Activated B cell treated with CpG ODN at 0.5 μM for 24 hours (primary cell): ENCODE results near the gene TTK. TPM values are rescaled to one million over a fixed set of nuclear protein-coding genes. Genes with fewer than 3 reads are reported as not detected.

ENCODE experiments used
- ATAC-seq: fragments of 200-7000 bp; cut with Tn5 transposase; one replicate; pipeline ENCODE4 v1.10.0; 2021; ENCODE audit warnings: low read depth, mild to moderate bottlenecking, moderate library complexity
- CTCF ChIA-PET: fragments of 350-600 bp; sonication (Branson Sonifier 250); formaldehyde crosslinking; loops from one replicate; lab custom pipeline; 2021; ENCODE audit warnings: antibody characterized with exemption; lab: Charles Lee
- POLR2A ChIA-PET: fragments of 350-600 bp; sonication (Branson Sonifier 250); formaldehyde crosslinking; loops from one replicate; lab custom pipeline; 2021; ENCODE audit warnings: antibody characterized with exemption; lab: Charles Lee
- DNase-seq: peaks from one replicate; pipeline ENCODE4 v3.0.0; 2022
- H3K27ac Mint-ChIP-seq: one replicate; pipeline ENCODE4 v1.8.0; 2020; ENCODE audit warnings: mixed read lengths
- H3K27me3 Mint-ChIP-seq: one replicate; pipeline ENCODE4 v1.8.0; 2021; ENCODE audit warnings: mixed read lengths
- H3K36me3 Mint-ChIP-seq: one replicate; pipeline ENCODE4 v1.8.0; 2021; ENCODE audit warnings: low read depth, mixed read lengths
- H3K4me1 Mint-ChIP-seq: one replicate; pipeline ENCODE4 v1.8.0; 2021; ENCODE audit warnings: mixed read lengths
- H3K4me3 Mint-ChIP-seq: one replicate; pipeline ENCODE4 v1.8.0; 2020; ENCODE audit warnings: mild to moderate bottlenecking, mixed read lengths
- H3K9me3 Mint-ChIP-seq: one replicate; pipeline ENCODE4 v1.8.0; 2020; ENCODE audit warnings: mixed read lengths
- intact Hi-C: fragments of 100-400 bp; cut with micrococcal nuclease; formaldehyde crosslinking; loops from one replicate; pipeline ENCODE4 v1.15.1; 2024
- total RNA-seq: library from RNA; stranded (reverse); gene quantifications from 2 replicates; pipeline ENCODE4 v1.2.3, GENCODE V29; 2022
- TF ChIP-seq, protein P1 (sequence below): fragments of 200-600 bp; IDR thresholded peaks from one replicate; pipeline ENCODE4 v1.8.0; 2022; ENCODE audit warnings: antibody characterized with exemption, mild to moderate bottlenecking

TTK gene
- 1.9 and 2.3 TPM in 2 replicates for total RNA-seq

DNA sequence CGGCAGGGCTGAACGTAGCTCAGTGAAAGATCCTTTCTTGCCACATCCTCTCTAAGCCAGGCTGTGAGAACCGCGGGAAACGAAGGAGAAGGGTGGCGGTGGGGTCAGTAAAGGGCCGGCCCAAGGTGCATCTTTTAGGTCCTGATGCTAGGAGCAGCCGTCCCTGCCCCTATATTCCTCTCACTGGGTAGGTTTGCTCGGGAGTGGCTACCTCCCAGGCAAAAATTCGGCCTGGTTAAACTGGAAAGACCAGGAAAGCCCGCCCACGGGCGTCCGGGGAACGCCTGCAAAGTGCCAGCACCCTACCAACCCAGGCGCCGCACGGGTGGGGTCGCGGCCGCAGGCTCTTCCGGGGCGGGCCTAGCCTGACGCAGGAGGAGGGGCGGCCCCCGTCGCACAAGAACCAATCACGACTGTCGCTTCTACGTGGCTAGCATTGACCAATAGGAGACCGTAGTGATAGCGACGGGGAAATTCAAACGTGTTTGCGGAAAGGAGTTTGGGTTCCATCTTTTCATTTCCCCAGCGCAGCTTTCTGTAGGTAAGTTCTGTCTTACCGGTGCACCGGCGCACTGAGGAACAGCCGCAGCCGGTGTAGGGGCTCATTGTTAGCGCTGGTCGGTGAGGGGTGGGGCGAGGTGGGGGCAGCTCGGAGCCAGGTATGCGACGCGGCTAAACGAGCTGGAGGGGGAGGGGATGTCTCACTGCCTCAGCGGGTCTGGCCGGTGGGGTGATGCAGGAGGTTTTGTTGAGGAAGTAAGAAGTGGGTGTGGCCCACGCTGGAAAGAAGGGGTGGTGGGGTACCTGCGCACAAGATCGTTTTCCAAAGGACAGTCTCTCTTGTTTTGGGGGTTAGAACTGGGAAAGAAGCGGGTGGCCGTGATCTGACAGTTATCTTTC lies at the start of gene TTK:
Gene TTK, plus strand, starts transcription at position 477 of the 900 bp plus-strand sequence. CDS start 1,195 bp downstream, outside the sequence.
- Mint-ChIP-seq H3K27ac (peak within 1 kb of the TSS; percentile 86), H3K27me3 (no peaks in the 10 kb centered on the region), H3K4me3 (peak within 1 kb of the TSS; percentile 93), H3K4me1 (peaks cover 20% of the 10 kb centered on the region), H3K9me3 (no peaks in the 10 kb centered on the region), H3K36me3 (no peaks in the 10 kb centered on the region)
- DNase-seq (peak; percentile 82), ATAC-seq (peak; percentile 100)
- ChIA-PET POLR2A (interaction anchor here (1.0 to 1.2 kb wide), 3 partner anchors 102 to 1749 kb away, joined by 3 to 10 read pairs (median 5); partner anchors contain the start of gene BCKDHB), CTCF (no interaction called here)
- intact Hi-C loops: loop anchor here (1.0 to 5.0 kb wide), 9 partner anchors 56 to 1748 kb away; partner anchors contain the start of genes BCKDHB, HMGN3, IRAK1BP1 and LCA5
- TF ChIP-seq, protein P1, sequence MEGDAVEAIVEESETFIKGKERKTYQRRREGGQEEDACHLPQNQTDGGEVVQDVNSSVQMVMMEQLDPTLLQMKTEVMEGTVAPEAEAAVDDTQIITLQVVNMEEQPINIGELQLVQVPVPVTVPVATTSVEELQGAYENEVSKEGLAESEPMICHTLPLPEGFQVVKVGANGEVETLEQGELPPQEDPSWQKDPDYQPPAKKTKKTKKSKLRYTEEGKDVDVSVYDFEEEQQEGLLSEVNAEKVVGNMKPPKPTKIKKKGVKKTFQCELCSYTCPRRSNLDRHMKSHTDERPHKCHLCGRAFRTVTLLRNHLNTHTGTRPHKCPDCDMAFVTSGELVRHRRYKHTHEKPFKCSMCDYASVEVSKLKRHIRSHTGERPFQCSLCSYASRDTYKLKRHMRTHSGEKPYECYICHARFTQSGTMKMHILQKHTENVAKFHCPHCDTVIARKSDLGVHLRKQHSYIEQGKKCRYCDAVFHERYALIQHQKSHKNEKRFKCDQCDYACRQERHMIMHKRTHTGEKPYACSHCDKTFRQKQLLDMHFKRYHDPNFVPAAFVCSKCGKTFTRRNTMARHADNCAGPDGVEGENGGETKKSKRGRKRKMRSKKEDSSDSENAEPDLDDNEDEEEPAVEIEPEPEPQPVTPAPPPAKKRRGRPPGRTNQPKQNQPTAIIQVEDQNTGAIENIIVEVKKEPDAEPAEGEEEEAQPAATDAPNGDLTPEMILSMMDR: no peak

DNA sequence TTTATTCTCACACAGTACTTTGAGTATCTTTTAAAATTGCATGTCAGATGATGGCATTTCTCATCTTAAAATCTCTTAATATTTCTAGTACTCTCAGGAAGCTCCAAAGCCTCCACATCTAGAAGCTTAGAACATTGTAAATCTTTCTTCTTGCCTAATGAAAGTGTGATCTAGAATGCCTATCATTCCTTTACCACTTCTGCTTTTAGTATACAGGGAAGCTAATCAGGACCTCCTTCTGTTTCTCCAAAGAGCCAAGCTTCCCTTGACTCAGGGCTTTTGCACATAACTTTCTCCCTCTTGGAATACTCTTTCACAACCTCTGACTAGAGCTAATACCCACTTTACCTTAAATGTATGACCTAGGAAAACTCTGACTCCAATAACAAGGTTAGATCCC lies 49.6 kb upstream of the TTK start:
- Mint-ChIP-seq H3K27ac (no peak overlapping the region), H3K4me3 (no peak overlapping the region), H3K27me3 (peaks cover 29% of the 10 kb centered on the region), H3K4me1 (no peaks in the 10 kb centered on the region), H3K9me3 (no peaks in the 10 kb centered on the region), H3K36me3 (no peaks in the 10 kb centered on the region)
- POLR2A ChIA-PET: no interaction called here
- no peak for ATAC-seq
- TF ChIP-seq, protein P1: no peak
- intact Hi-C loops: no loop called here
- CTCF ChIA-PET: interaction anchor here (0.7 kb wide), 1 partner anchor 359 kb away, joined by 3 read pairs; no protein-coding TSS in a partner anchor
- no peak for DNase-seq

DNA sequence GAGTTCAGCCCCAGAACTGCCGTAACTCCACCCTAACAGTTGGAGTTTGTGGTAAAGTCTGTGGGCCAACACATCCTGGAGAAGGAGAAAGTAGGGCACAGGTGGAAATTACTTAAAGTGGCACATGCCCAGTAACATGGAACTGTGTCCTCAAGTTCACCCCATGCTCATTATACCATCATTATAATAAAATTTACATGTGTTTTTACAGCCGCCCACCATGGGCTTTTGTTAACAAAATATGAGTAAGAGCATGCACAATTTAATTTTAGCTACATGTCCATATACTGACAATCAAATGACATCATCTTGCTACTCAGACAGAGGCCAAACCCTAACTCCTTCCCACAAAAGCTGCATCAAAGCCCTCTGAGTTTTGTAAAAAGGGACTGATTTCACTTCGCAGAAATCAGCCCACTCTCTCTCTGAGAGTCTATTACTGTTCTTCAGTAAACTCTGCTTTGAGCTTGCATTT lies 39.8 kb upstream of the TTK start:
- Mint-ChIP-seq H3K4me1 (no peaks in the 10 kb centered on the region), H3K27me3 (peaks cover 8% of the 10 kb centered on the region), H3K36me3 (peaks cover 2% of the 10 kb centered on the region), H3K9me3 (peaks cover 31% of the 10 kb centered on the region), H3K4me3 (no peak overlapping the region), H3K27ac (no peak overlapping the region)
- ChIA-PET POLR2A (no interaction called here), CTCF (no interaction called here)
- no peak for ATAC-seq
- no peak for DNase-seq
- intact Hi-C loops: no loop called here
- TF ChIP-seq, protein P1: no peak

DNA sequence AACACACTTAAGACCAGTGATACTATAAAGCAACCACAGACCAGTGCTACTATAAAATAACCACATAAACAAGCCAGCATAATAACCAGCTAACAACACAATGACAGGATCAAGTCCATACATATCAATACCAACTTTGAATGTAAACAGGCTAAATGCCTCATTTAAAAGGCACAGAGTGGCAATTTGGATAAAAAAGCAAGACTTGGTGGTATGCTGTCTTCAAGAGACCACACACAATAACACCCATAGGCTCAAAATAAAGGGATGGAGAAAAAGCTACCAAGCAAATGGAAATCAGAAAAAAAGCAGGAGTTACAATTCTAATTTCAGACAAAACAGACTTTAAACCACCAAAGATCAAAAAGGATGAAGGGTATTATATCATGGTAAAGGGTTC lies 37.3 kb upstream of the TTK start:
- H3K9me3 Mint-ChIP-seq: peaks cover 36% of the 10 kb centered on the region
- no peak overlapping the region for H3K27ac Mint-ChIP-seq
- TF ChIP-seq, protein P1: no peak
- intact Hi-C loops: no loop called here
- DNase-seq (no peak), ATAC-seq (no peak)
- H3K36me3 Mint-ChIP-seq: peaks cover 2% of the 10 kb centered on the region
- CTCF ChIA-PET: no interaction called here
- H3K27me3 Mint-ChIP-seq: peaks cover 9% of the 10 kb centered on the region
- no peaks in the 10 kb centered on the region for H3K4me1 Mint-ChIP-seq
- H3K4me3 Mint-ChIP-seq: no peak overlapping the region
- POLR2A ChIA-PET: no interaction called here

DNA sequence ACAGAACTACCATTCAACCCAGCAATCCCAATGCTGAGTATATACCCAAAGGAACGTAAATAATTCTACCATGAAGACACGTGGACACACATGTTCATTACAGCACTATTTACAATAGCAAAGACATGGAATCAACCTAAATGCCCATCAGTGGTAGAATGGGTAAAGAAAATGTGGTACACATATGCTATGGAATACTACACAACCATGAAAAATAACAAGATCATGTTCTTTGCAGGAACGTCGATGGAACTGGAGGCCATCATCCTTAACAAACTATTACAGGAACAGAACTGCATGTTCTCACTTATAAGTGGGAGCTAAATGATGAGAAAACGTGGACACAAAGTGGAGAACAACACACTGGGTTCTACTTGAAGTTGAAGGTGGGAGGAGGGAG lies 34.7 kb upstream of the TTK start:
- ChIA-PET CTCF (no interaction called here), POLR2A (no interaction called here)
- peaks cover 36% of the 10 kb centered on the region for H3K9me3 Mint-ChIP-seq
- DNase-seq: no peak
- no peak overlapping the region for H3K4me3 Mint-ChIP-seq
- no peaks in the 10 kb centered on the region for H3K4me1 Mint-ChIP-seq
- no peak overlapping the region for H3K27ac Mint-ChIP-seq
- ATAC-seq: no peak
- peaks cover 8% of the 10 kb centered on the region for H3K27me3 Mint-ChIP-seq
- intact Hi-C loops: no loop called here
- peaks cover 2% of the 10 kb centered on the region for H3K36me3 Mint-ChIP-seq
- TF ChIP-seq, protein P1: no peak
